HG03159 (cell line): ENCODE measurements around the gene LMTK2.

ENCODE experiments used
- ATAC-seq: cut with Tn5 transposase; IDR thresholded peaks from one replicate; pipeline ENCODE4 v1.9.1; 2021; ENCODE audit warnings: mild to moderate bottlenecking, moderate library complexity; ENCODE audit not compliant: unreplicated experiment

LMTK2 gene

DNA sequence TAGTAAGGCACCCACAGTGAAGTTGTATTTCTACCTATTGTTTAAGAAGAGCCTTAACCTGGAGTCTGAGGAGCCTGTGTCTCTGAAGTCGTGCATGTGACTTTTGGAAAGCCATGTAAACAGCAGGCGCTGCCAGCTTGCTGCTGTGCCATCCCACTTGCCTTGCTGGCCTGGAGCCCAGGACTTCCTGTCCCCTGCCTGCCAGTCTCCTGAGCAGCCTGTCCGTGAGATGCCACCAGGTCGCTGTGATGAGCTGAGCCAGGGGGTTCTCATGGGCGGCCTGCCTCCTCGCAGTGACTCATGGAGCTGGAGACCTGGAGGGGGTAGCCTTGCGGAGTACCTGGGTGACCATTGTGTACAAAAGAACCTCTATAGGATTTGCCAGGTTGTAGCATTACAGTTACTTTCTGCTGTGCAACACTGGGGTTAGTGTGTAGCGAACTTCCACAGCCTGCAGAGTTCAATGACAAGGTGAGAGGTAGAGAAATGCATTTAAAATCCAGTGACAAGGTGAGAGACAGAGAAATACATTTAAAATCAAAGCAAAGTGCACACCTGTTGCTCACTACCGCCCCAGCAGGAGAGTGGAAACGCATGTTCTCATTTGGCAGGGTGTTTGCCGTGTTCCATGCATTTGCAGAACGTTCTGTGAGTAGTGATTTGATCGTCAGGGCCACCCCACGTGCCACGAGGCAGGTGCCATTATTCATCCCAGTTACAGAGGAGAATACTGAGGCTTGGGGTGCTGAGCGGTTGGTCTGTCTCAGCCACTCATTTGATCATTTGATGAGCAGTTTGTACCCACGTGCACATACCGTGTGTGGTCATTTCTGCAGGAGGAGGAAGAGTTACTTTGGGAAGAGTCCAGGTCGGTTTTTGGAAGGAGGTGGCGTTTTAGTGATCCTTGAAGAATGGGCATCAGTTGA lies 67.9 kb downstream of the LMTK2 start:
- ATAC-seq: no peak

- no peak for ATAC-seq
Measured at GRCh38 chr7:98175260-98175940, 68.7 kb downstream of the LMTK2 start.

GRCh38 chr7:98177553-98177952 lies 70.9 kb downstream of the LMTK2 start:
- ATAC-seq: no peak

- ATAC-seq: no peak
Measured at GRCh38 chr7:98178321-98178720, 71.7 kb downstream of the LMTK2 start.

DNA sequence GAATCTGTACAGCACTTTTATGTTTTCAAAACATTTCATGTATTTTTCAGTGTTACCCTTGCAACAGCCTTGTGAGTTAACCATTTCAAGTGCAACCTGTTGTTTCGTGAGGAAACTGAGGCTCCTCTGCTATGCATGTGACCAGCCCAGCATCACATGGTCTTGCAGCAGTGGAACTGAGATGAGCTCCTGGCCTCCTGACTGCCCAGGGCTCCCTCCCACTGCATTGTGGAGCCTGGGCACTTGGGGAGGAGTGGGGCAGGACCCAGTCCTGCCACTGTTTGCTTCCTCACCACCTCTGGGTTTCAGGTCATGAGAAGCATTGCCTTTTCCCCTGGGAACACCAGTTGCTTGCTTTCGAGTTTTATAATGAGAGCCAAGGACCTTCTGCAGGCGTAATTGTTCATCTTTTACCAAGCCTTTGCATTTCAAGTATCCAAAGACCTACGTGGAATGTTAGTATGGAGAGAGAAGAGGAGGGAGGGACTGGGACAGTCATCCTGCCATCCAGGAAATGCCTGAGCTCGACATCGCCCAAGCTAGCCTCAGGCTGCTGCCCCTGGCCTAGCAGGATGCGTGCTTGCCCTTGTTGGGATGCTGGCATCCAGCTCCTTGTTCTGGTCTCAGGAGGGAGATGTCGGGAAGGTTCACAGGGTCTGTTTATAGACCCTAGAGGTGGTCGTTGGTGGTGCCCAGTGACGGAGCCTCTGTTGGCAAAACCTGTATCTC lies 72.3 kb downstream of the LMTK2 start:
- ATAC-seq: no peak

- no peak for ATAC-seq
Measured at GRCh38 chr7:98180751-98181150, 74.1 kb downstream of the LMTK2 start.

- no peak for ATAC-seq
Measured at GRCh38 chr7:98185101-98185500, 78.4 kb downstream of the LMTK2 start.

- no peak for ATAC-seq
Measured at GRCh38 chr7:98186452-98187137, 79.9 kb downstream of the LMTK2 start.

DNA sequence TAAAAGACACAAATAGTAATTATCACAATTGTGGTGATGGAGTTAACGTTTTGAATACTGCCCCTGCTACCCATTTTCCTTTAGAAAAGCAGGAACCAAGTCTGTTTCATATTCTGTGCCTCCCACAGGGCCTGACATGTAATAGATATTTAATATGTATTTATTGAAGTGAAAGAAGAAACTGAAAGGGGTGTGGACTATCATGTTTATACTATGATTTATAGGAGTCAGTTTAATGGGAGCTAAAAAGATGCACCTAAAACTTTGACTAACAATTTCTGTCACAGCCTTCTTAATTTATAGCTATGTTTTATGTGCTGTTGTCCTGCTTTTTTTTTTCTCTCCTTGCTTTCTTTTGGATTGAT lies 80.5 kb downstream of the LMTK2 start:
- ATAC-seq: no peak

- ATAC-seq: no peak
Measured at GRCh38 chr7:98189559-98189958, 82.9 kb downstream of the LMTK2 start.

DNA sequence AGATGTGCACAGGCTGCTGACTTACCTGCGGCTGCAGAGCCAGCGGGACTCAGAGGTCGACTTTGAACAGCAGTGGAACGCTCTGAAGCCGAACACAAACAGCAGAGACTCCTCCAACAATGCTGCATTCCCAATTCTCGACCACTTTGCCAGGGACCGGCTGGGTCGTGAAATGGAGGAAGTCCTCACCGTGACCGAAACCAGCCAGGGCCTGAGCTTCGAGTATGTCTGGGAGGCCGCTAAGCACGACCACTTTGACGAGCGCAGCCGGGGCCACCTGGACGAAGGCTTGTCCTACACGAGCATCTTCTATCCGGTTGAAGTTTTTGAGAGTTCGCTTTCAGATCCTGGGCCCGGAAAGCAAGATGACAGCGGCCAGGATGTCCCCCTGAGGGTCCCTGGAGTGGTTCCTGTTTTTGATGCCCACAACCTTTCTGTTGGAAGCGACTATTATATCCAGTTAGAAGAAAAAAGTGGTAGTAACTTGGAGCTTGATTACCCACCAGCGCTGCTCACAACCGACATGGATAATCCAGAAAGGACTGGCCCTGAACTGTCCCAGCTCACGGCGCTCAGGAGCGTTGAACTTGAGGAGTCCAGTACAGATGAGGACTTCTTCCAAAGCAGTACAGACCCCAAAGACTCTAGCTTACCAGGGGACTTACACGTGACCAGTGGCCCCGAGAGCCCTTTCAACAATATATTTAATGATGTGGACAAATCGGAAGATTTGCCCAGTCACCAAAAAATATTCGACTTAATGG lies 85.2 kb downstream of the LMTK2 start:
- no peak for ATAC-seq

- ATAC-seq: no peak
Measured at GRCh38 chr7:98192781-98193457, 86.3 kb downstream of the LMTK2 start.

- ATAC-seq: no peak
Measured at GRCh38 chr7:98193474-98194180, 87.0 kb downstream of the LMTK2 start.

DNA sequence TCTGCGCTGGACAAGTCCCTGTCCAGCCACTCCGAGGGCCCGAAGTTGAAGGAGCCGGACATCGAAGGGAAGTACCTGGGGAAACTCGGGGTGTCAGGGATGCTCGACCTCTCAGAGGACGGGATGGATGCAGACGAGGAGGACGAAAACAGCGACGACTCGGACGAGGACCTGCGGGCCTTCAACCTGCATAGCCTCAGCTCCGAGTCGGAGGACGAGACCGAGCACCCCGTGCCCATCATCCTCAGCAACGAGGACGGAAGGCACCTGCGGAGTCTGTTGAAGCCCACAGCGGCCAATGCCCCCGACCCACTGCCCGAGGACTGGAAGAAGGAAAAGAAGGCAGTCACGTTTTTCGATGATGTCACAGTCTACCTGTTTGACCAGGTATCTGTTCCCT lies 87.5 kb downstream of the LMTK2 start:
- ATAC-seq: no peak

GRCh38 chr7:98194672-98195457 lies 88.2 kb downstream of the LMTK2 start:
- no peak for ATAC-seq

- ATAC-seq: no peak
Measured at GRCh38 chr7:98196706-98197605, 90.3 kb downstream of the LMTK2 start.

DNA sequence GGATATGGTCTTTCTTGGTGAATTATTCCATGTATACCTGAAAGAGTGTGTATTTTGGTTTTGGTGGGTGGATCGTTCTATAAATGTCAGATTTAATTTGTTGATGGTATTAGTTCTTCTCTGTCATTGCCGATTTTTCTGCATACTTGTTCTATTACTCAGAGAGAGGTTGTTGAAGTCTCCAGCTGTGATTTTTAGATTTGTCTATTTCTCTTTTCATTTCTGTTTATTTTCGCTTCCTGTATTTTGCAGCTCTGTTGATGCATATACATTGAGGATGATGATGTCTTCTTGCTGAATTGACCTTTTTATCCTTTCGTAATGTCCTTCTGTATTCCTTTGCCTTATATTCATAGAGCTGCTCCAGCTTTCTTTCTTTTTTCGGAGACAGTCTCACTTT lies 92.5 kb downstream of the LMTK2 start:
- no peak for ATAC-seq
